Lower leg skin (tissue), 3 donors: Measurements from ENCODE around the gene CCL25.

Experiments used
- POLR2A ChIP-seq, 2 donors: fragments of 450-650 bp; IDR thresholded peaks; one replicate each; pipeline ENCODE4 v1.6.1; 2016 to 2017; ENCODE audit warnings: antibody characterized with exemption in 2 of 2, mild to moderate bottlenecking in 1 of 2, moderate library complexity in 1 of 2
- TF ChIP-seq, protein P1 (sequence below), 3 donors: fragments of 450-650 bp; IDR thresholded peaks; one replicate each; pipeline ENCODE4 v1.5.1; 2016; ENCODE audit warnings: antibody characterized with exemption in 3 of 3, mild to moderate bottlenecking in 3 of 3, moderate library complexity in 2 of 3

DNA sequence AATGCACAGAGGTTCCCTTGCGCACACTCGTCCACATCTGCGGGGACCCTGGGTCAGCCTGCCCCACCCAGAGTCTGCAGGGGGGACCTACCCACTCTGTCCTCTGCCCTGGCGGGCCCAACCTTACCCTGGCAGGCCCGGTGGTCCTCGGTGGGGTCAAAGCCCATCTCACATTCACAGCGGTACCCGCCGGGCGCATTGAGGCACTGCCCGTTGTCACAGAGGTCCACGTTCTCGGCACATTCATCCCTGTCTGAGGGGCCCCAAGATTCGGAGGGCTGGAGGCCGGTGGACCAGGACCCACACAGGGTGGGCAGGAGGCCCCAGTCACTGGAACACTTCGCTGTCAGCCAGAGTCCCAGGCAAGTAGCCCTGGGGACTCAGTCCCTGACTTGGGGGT lies 58.4 kb downstream of the CCL25 start:
- TF ChIP-seq, protein P1, sequence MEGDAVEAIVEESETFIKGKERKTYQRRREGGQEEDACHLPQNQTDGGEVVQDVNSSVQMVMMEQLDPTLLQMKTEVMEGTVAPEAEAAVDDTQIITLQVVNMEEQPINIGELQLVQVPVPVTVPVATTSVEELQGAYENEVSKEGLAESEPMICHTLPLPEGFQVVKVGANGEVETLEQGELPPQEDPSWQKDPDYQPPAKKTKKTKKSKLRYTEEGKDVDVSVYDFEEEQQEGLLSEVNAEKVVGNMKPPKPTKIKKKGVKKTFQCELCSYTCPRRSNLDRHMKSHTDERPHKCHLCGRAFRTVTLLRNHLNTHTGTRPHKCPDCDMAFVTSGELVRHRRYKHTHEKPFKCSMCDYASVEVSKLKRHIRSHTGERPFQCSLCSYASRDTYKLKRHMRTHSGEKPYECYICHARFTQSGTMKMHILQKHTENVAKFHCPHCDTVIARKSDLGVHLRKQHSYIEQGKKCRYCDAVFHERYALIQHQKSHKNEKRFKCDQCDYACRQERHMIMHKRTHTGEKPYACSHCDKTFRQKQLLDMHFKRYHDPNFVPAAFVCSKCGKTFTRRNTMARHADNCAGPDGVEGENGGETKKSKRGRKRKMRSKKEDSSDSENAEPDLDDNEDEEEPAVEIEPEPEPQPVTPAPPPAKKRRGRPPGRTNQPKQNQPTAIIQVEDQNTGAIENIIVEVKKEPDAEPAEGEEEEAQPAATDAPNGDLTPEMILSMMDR (IDR thresholded peaks at IDR 0.05) = no peak
- TF ChIP-seq POLR2A (IDR thresholded peaks at IDR 0.05) = no peak
